C1 segment of cervical spinal cord (tissue), 14 donors: ENCODE results near the gene FZD4.

Experiments
- DNase-seq, 14 donors: peaks; one replicate each; lab custom pipeline; 2025; lab: John Stamatoyannopoulos, UW

The FZD4 gene

DNA sequence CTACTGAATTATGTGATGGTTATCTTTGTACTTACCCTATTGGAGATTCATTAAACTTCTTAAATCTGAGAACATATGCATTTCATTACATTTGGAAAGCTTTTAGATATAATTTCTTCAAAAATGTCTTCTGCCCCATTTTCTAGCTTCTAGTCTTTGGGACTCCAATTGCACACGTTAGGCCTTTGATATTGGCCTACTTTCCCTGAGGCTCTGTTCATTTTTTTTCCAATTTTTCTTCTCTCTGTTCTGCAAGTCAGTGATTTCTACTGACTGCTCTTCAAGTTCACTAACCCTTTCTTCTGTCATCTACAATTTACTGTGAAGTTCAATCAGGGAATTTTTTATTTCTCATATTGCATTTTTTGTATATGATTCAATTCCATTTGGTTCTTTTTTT lies 43.0 kb downstream of the FZD4 start:
- DNase-seq = no peak

GRCh38 chr11:86910592-86910991 lies 44.6 kb downstream of the FZD4 start:
- no peak for DNase-seq

DNA sequence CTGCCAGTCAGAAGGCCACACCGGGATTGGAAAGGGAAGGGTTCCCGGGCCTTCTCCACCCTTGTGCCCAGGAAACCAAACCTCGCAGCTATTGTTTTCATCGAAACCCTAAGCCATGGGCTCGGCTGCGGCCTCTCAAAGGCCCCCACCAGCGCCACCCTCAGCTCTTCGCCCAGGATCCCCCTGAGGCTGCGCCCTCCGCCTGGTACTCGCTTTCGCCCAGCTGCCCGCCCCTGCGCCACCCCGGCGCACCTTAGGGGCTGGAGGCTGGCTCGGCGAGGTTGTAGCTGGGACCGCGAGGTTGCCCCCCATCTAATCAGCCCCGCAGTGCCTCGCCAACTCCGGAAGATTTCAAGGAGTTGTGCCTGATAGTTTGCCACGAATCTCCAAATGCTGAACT lies 49.0 kb downstream of the FZD4 start:
- no peak for DNase-seq

DNA sequence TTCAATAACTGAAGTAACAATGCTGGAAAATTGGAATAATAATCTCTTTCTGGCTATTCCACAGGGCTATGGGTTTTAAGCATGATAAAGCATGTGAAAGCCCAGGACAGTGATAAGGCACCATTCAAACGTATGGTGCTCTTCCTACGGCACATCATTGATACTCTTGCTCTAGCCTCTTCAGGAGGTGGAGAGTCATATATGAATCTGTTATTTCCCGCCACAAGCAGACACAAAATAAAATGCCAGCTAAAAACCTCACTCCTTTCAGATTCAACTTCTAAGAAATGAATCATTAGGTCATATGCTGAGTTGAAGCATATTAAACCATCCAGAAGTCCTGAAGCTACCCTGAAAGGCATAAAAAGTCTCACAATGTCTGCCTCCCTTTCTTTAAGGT lies 49.9 kb downstream of the FZD4 start:
- DNase-seq = no peak

GRCh38 chr11:86904001-86904400 lies 51.2 kb downstream of the FZD4 start:
- DNase-seq = no peak

- no peak for DNase-seq
These were observed 52.9 kb downstream of the FZD4 start for GRCh38 chr11:86902345-86902744.

- no peak for DNase-seq
These were observed 53.6 kb downstream of the FZD4 start for GRCh38 chr11:86901599-86901998.

- DNase-seq = no peak
These were observed 55.0 kb downstream of the FZD4 start for GRCh38 chr11:86900162-86900561.

DNA sequence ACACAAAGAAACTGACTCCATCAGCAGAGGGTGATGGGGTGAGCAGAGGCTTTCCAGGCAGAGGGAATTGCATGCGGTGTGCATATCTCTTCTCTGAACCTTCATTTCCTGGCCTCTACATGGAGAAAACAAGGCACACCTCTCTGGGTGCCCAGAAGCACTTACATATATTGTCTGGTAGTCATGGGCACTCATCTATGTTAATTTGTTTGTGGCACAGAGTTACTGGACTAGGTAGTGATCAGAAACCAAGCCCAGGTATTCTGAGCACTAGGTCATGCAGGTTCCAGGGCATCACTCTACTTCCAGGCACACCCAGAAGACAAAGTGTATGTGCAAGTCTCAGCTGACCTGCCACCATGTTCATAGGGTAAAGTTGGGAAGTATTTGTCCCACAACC lies 56.5 kb downstream of the FZD4 start:
- DNase-seq = no peak

GRCh38 chr11:86896441-86896841 lies 58.8 kb downstream of the FZD4 start:
- no peak for DNase-seq
